ENCODE measurements around the gene ITGA2B.

Gene ITGA2B

DNA sequence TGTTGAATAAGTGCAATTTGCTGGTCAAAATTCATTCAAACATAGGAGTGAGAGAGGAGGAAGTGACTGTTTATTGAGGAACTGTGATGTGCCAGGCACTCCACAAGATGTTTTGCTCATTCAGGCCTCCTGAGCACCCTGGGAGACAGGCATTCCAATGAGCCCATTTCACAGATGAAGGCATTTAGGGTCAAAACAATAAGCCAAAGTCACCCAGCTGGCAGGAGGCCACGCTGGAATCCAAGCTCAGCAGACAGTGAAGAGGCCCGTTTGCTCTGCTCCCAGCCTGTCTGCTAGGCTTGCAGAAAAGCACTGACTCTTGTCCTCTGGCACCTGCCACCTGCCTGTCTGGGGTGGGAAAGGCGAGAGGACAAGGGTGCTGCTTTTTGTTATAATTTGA is 54.7 kb downstream of the ITGA2B start:
- ATAC-seq, result no peak
- TF ChIP-seq GLIS3 (CRISPR knock-in tag; IDR thresholded peaks at IDR 0.05) (no peak), PATZ1 (CRISPR knock-in tag; IDR thresholded peaks at IDR 0.05; ENCODE audit: borderline replicate concordance) (no peak), ISL1 (CRISPR knock-in tag; IDR thresholded peaks at IDR 0.05) (no peak), TOX (CRISPR knock-in tag; IDR thresholded peaks at IDR 0.05; ENCODE audit: borderline replicate concordance) (no peak), CREB5 (CRISPR knock-in tag; IDR thresholded peaks at IDR 0.05; ENCODE audit: low read depth) (no peak), ZFP30 (CRISPR knock-in tag; IDR thresholded peaks at IDR 0.05) (no peak), SNAI2 (CRISPR knock-in tag; IDR thresholded peaks at IDR 0.05) (no peak), CSDC2 (CRISPR knock-in tag; IDR thresholded peaks at IDR 0.05) (no peak), TSHZ2 (CRISPR knock-in tag; IDR thresholded peaks at IDR 0.05) (no peak), ZC3H10 (CRISPR knock-in tag; IDR thresholded peaks at IDR 0.05) (no peak), TCF4 (CRISPR knock-in tag; IDR thresholded peaks at IDR 0.05; ENCODE audit: borderline replicate concordance) (no peak), ZNF565 (CRISPR knock-in tag; conservative IDR thresholded peaks at IDR 0.05; ENCODE audit: low read depth) (no peak), ARNTL (CRISPR knock-in tag; IDR thresholded peaks at IDR 0.05; ENCODE audit: borderline replicate concordance, low read depth) (no peak), PPARA (CRISPR knock-in tag; IDR thresholded peaks at IDR 0.05; ENCODE audit: borderline replicate concordance) (no peak), POU6F1 (CRISPR knock-in tag; IDR thresholded peaks at IDR 0.05; ENCODE audit: borderline replicate concordance, low read depth) (no peak)
- TF ChIP-seq, protein P1, sequence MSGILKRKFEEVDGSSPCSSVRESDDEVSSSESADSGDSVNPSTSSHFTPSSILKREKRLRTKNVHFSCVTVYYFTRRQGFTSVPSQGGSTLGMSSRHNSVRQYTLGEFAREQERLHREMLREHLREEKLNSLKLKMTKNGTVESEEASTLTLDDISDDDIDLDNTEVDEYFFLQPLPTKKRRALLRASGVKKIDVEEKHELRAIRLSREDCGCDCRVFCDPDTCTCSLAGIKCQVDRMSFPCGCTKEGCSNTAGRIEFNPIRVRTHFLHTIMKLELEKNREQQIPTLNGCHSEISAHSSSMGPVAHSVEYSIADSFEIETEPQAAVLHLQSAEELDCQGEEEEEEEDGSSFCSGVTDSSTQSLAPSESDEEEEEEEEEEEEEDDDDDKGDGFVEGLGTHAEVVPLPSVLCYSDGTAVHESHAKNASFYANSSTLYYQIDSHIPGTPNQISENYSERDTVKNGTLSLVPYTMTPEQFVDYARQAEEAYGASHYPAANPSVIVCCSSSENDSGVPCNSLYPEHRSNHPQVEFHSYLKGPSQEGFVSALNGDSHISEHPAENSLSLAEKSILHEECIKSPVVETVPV (CRISPR knock-in tag; IDR thresholded peaks at IDR 0.05), result no peak

- no peak for TF ChIP-seq GLIS3 (CRISPR knock-in tag; IDR thresholded peaks at IDR 0.05)
- no peak for TF ChIP-seq ESRRG (CRISPR knock-in tag; IDR thresholded peaks at IDR 0.05)
- TF ChIP-seq TCF4 (CRISPR knock-in tag; IDR thresholded peaks at IDR 0.05; ENCODE audit: borderline replicate concordance), result no peak
- TF ChIP-seq ZC3H10 (CRISPR knock-in tag; IDR thresholded peaks at IDR 0.05), result no peak
- TF ChIP-seq ARNTL (CRISPR knock-in tag; IDR thresholded peaks at IDR 0.05; ENCODE audit: borderline replicate concordance, low read depth), result no peak
- no peak for TF ChIP-seq ZFP3 (CRISPR knock-in tag; IDR thresholded peaks at IDR 0.05)
- no peak for TF ChIP-seq CREB5 (CRISPR knock-in tag; IDR thresholded peaks at IDR 0.05; ENCODE audit: low read depth)
- no peak for TF ChIP-seq PPARA (CRISPR knock-in tag; IDR thresholded peaks at IDR 0.05; ENCODE audit: borderline replicate concordance)
- TF ChIP-seq, protein P1 (CRISPR knock-in tag; IDR thresholded peaks at IDR 0.05), result no peak
- TF ChIP-seq SNAI2 (CRISPR knock-in tag; IDR thresholded peaks at IDR 0.05), result no peak
- no peak for TF ChIP-seq OSR1 (CRISPR knock-in tag; IDR thresholded peaks at IDR 0.05)
- no peak for ATAC-seq
These were observed 55.1 kb downstream of the ITGA2B start for GRCh38 chr17:44334315-44334714.

All from SK-N-SH treated with all-trans-retinoic acid at 6 μM for 48 hours (cell line).